H1 (cell line): ENCODE measurements around the gene WDR45. TPM values are rescaled to one million over a fixed set of nuclear protein-coding genes. Genes with fewer than 3 reads are reported as not detected.

Experiments
- CTCF ChIA-PET: fragments of 300-600 bp; sonication (Branson Sonifier 250); formaldehyde crosslinking; loops from one replicate; lab custom pipeline; 2021; ENCODE audit not compliant: partially characterized antibody; lab: Charles Lee
- POLR2A ChIA-PET: fragments of 300-600 bp; sonication (Branson Sonifier 250); formaldehyde crosslinking; loops from one replicate; lab custom pipeline; 2021; ENCODE audit warnings: inconsistent platforms; ENCODE audit not compliant: partially characterized antibody; lab: Charles Lee
- DNase-seq, 2 experiments: peaks; one replicate each; pipeline versions ENCODE4 v3.0.0 to v3.0.0-alpha.2; 2010 to 2022; ENCODE audit warnings: low spot score in 2 of 2, low read depth in 1 of 2, mixed read lengths in 1 of 2
- FAIRE-seq: peaks from 2 replicates; lab custom pipeline; 2011; peaks lifted over from hg19 to GRCh38; lab: Jason Lieb, UNC
- H2AFZ ChIP-seq: 2 replicates; pipeline ENCODE4 v1.8.1; 2012; ENCODE audit warnings: low read length, inconsistent platforms
- H2AK5ac ChIP-seq: 2 replicates; pipeline ENCODE4 v1.6.1; 2013; ENCODE audit warnings: low read depth, low read length
- H2BK120ac ChIP-seq: replicated peaks from 2 replicates; pipeline ENCODE3; 2013; ENCODE audit warnings: low read depth, low read length, inconsistent platforms
- H2BK12ac ChIP-seq: 2 replicates; pipeline ENCODE4 v1.6.1; 2013; ENCODE audit warnings: low read depth, low read length
- H2BK15ac ChIP-seq: 2 replicates; pipeline ENCODE4 v1.6.1; 2013; ENCODE audit warnings: low read length
- H2BK20ac ChIP-seq: 2 replicates; pipeline ENCODE4 v1.6.1; 2013; ENCODE audit warnings: low read length
- H2BK5ac ChIP-seq: 2 replicates; pipeline ENCODE4 v1.6.1; 2013; ENCODE audit warnings: low read depth, low read length
- H3K14ac ChIP-seq: 2 replicates; pipeline ENCODE4 v1.6.1; 2013; ENCODE audit warnings: inconsistent platforms; ENCODE audit not compliant: insufficient read length
- H3K18ac ChIP-seq: 2 replicates; pipeline ENCODE4 v1.6.1; 2013; ENCODE audit warnings: low read length; ENCODE audit errors: extremely low read depth
- H3K23ac ChIP-seq: 2 replicates; pipeline ENCODE4 v1.6.1; 2013; ENCODE audit warnings: inconsistent platforms; ENCODE audit not compliant: insufficient read length
- H3K23me2 ChIP-seq: 2 replicates; pipeline ENCODE4 v1.6.1; 2013; ENCODE audit warnings: low read depth, low read length
- H3K27ac ChIP-seq: 2 replicates; pipeline ENCODE4 v1.6.1; 2011; ENCODE audit warnings: low read depth, low read length, inconsistent platforms
- H3K27me3 ChIP-seq, 4 experiments: replicated peaks in 1 of 4; 1 replicate in 1 of 4; 2 replicates in 3 of 4; pipeline versions ENCODE4 v1.6.1 to v1.8.1; 2011 to 2013; ENCODE audit warnings: low read length in 3 of 4, mild to moderate bottlenecking in 3 of 4, inconsistent platforms in 2 of 4, mixed read lengths in 2 of 4, moderate library complexity in 1 of 4; ENCODE audit not compliant: control insufficient read depth in 3 of 4, insufficient read depth in 3 of 4; ENCODE audit errors: extremely low read depth in 1 of 4
- H3K36me3 ChIP-seq, 4 experiments: 2 replicates each; pipeline versions ENCODE4 v1.6.1 to v1.8.1; 2011 to 2013; ENCODE audit warnings: mild to moderate bottlenecking in 4 of 4, low read length in 3 of 4, moderate library complexity in 2 of 4, control low read depth in 1 of 4, inconsistent platforms in 1 of 4; ENCODE audit not compliant: insufficient read depth in 4 of 4, control insufficient read depth in 2 of 4
- H3K4ac ChIP-seq: replicated peaks from 2 replicates; pipeline ENCODE3; 2013; ENCODE audit warnings: low read length, low read depth, mixed read lengths, inconsistent platforms; ENCODE audit not compliant: insufficient read length
- H3K4me1 ChIP-seq, 4 experiments: replicated peaks in 1 of 4; 1 replicate in 1 of 4; 2 replicates in 3 of 4; pipeline versions ENCODE4 v1.6.1 to v1.8.1; 2011 to 2013; ENCODE audit warnings: low read length in 3 of 4, inconsistent platforms in 2 of 4, mixed read lengths in 1 of 4; ENCODE audit not compliant: insufficient read depth in 4 of 4, control insufficient read depth in 3 of 4
- H3K4me2 ChIP-seq, 2 experiments: 2 replicates each; pipeline versions ENCODE4 v1.6.1 to v1.8.1; 2011 to 2013; ENCODE audit warnings: low read depth in 2 of 2, low read length in 2 of 2, control low read depth in 1 of 2, inconsistent platforms in 1 of 2, mild to moderate bottlenecking in 1 of 2; ENCODE audit not compliant: insufficient read depth in 1 of 2
- H3K4me3 ChIP-seq, 4 experiments: fragments of 200-600, 300-600 bp in 1 of 4; sonication (generic), shearing (Covaris generic), sonication (Bioruptor Twin) in 1 of 4; 2 replicates each; pipeline versions ENCODE4 v1.5.1 to v1.8.1; 2011 to 2016; ENCODE audit warnings: low read length in 4 of 4, low read depth in 3 of 4, control low read depth in 2 of 4, inconsistent platforms in 2 of 4, mild to moderate bottlenecking in 2 of 4, mixed read lengths in 1 of 4, moderate library complexity in 1 of 4; ENCODE audit not compliant: insufficient read depth in 2 of 4; ENCODE audit errors: extremely low read depth in 1 of 4
- H3K56ac ChIP-seq: replicated peaks from 2 replicates; pipeline ENCODE3; 2013; ENCODE audit warnings: low read depth, mild to moderate bottlenecking, mixed read lengths, low read length, inconsistent platforms; ENCODE audit not compliant: insufficient read length
- H3K79me1 ChIP-seq: 2 replicates; pipeline ENCODE4 v1.6.1; 2013; ENCODE audit warnings: low read depth, low read length, control low read depth
- H3K79me2 ChIP-seq, 2 experiments: 2 replicates each; pipeline versions ENCODE4 v1.6.1 to v1.8.1; 2012 to 2013; ENCODE audit warnings: low read length in 2 of 2, mild to moderate bottlenecking in 2 of 2, inconsistent platforms in 1 of 2; ENCODE audit not compliant: insufficient read depth in 2 of 2, control insufficient read depth in 1 of 2
- H3K9ac ChIP-seq, 4 experiments: replicated peaks in 1 of 4; 1 replicate in 1 of 4; 2 replicates in 3 of 4; pipeline versions ENCODE4 v1.6.1 to v1.8.1; 2011 to 2013; ENCODE audit warnings: low read depth in 3 of 4, low read length in 3 of 4, control low read depth in 2 of 4, mild to moderate bottlenecking in 2 of 4, moderate library complexity in 2 of 4, inconsistent platforms in 1 of 4; ENCODE audit errors: extremely low read depth in 1 of 4
- H3K9me3 ChIP-seq, 2 experiments: 2 replicates each; pipeline versions ENCODE4 v1.6.1 to v1.8.1; 2012 to 2013; ENCODE audit warnings: mild to moderate bottlenecking in 2 of 2, moderate library complexity in 2 of 2, control low read depth in 1 of 2, inconsistent platforms in 1 of 2, low read depth in 1 of 2, low read length in 1 of 2, mixed read lengths in 1 of 2; ENCODE audit not compliant: insufficient read depth in 2 of 2
- H4K20me1 ChIP-seq, 2 experiments: replicated peaks in 1 of 2; 2 replicates each; pipeline versions ENCODE3 to v1.8.1; 2011 to 2013; ENCODE audit warnings: inconsistent platforms in 2 of 2, low read length in 2 of 2, mild to moderate bottlenecking in 1 of 2; ENCODE audit not compliant: insufficient read depth in 2 of 2, control insufficient read depth in 1 of 2
- H4K5ac ChIP-seq: 2 replicates; pipeline ENCODE4 v1.6.1; 2013; ENCODE audit warnings: low read length, low read depth, mixed read lengths, inconsistent platforms; ENCODE audit not compliant: insufficient read length
- H4K8ac ChIP-seq: 2 replicates; pipeline ENCODE4 v1.8.0; 2013; ENCODE audit warnings: mild to moderate bottlenecking, moderate library complexity, low read length, inconsistent platforms; ENCODE audit not compliant: insufficient read depth; ENCODE audit errors: extremely low read depth
- H4K91ac ChIP-seq: replicated peaks from 2 replicates; pipeline ENCODE3; 2013; ENCODE audit warnings: low read length, mixed read lengths, inconsistent platforms; ENCODE audit not compliant: insufficient read length
- CEBPB ChIP-seq: IDR thresholded peaks from 2 replicates; pipeline ENCODE4 v1.6.1; 2012; ENCODE audit warnings: low read depth, low read length
- POU5F1 ChIP-seq: IDR thresholded peaks from 2 replicates; pipeline ENCODE4 v1.6.1; 2011; ENCODE audit warnings: low read depth, mild to moderate bottlenecking, low read length, moderate library complexity
- SIX5 ChIP-seq: IDR thresholded peaks from 2 replicates; pipeline ENCODE4 v1.6.1; 2011; ENCODE audit warnings: mild to moderate bottlenecking, low read depth, low read length
- SP2 ChIP-seq: IDR thresholded peaks from 2 replicates; pipeline ENCODE4 v1.6.1; 2012; ENCODE audit warnings: mild to moderate bottlenecking, low read length, inconsistent platforms
- TAF1 ChIP-seq: IDR thresholded peaks from 2 replicates; pipeline ENCODE4 v1.6.1; 2011; ENCODE audit warnings: mild to moderate bottlenecking, low read depth, low read length
- ZNF274 ChIP-seq: IDR thresholded peaks from 2 replicates; pipeline ENCODE4 v1.7.0; 2012; ENCODE audit warnings: low read length, borderline replicate concordance; ENCODE audit errors: extremely low read depth
- WGBS, 2 experiments: shearing (Covaris generic) in 1 of 2; methylation state at CpG; one replicate each; pipeline versions ENCODE4 v1.1.6 to v1.1.7; 2013 to 2015; ENCODE audit warnings: low lambda C conversion rate in 2 of 2, mixed read lengths in 2 of 2, inconsistent platforms in 1 of 2, low coverage in 1 of 2, missing lambda C conversion rate in 1 of 2; ENCODE audit not compliant: insufficient replicate concordance in 2 of 2, insufficient coverage in 1 of 2, insufficient read length in 1 of 2; ENCODE audit errors: extremely low coverage in 1 of 2, missing lambda C conversion rate in 1 of 2; 5-methylcytosine and 5-hydroxymethylcytosine counted together
- polyA plus RNA-seq, 7 experiments: library from polyadenylated mRNA; depleted of rRNA in 3 of 7; stranded (reverse) in 5 of 7; unstranded in 2 of 7; fragments of >200 nt in 5 of 7; fragments of 200-250 nt in 2 of 7; gene quantifications; 1 replicate in 5 of 7; 2 replicates in 1 of 7; 4 replicates in 1 of 7; pipeline versions ENCODE4 v1.2.1 to v1.2.3, GENCODE V29; 2011 to 2013; ENCODE audit warnings: missing spikeins in 2 of 7, mixed read lengths in 2 of 7
- total RNA-seq: library from RNA; stranded (reverse); fragmentation: NEBNext Ultra II Directional; extraction: Animal tissue kit (Norgen Biotek cat#: 25700); gene quantifications from 2 replicates; pipeline ENCODE4 v1.2.1, GENCODE V29; 2021

Gene WDR45
- total and polyA plus RNA-seq, 2 of the 8 experiments (the other 6 are each of a cell fraction or from before 2014, with no cell fraction given) = 27.9 to 49.7 TPM

- no peaks in the 10 kb centered on the region for H3K9me3 ChIP-seq
- no peak overlapping the region for H3K4ac ChIP-seq
- no peak overlapping the region for H2AK5ac ChIP-seq
- H3K79me2 ChIP-seq = no peaks in the 10 kb centered on the region
- no peak overlapping the region for H2BK20ac ChIP-seq
- H3K4me3 ChIP-seq = no peak overlapping the region
- peaks cover 0 to 2% of the 10 kb centered on the region in 2 experiments for H4K20me1 ChIP-seq
- H2BK120ac ChIP-seq = no peak overlapping the region
- DNase-seq (no peak), FAIRE-seq (no peak)
- POLR2A ChIA-PET = interaction anchor here (0.9 to 2.0 kb wide), 9 partner anchors 10 to 115 kb away, joined by 3 to 11 read pairs (median 3); partner anchors contain the start of gene KCND1
- H3K23me2 ChIP-seq = no peaks in the 10 kb centered on the region
- H3K9ac ChIP-seq = no peak overlapping the region
- TF ChIP-seq SP2 (no peak), ZNF274 (no peak), CEBPB (no peak), TAF1 (no peak), POU5F1 (no peak), SIX5 (no peak)
- no peak overlapping the region for H2BK15ac ChIP-seq
- H3K23ac ChIP-seq = no peak overlapping the region
- no peak overlapping the region; the same call in 1 of the 2 replicates for H3K27ac ChIP-seq
- H4K8ac ChIP-seq = no peak overlapping the region
- no peak overlapping the region for H3K56ac ChIP-seq
- H4K91ac ChIP-seq = no peak overlapping the region
- H2AFZ ChIP-seq = no peak overlapping the region
- no peaks in the 10 kb centered on the region for H3K27me3 ChIP-seq
- H3K18ac ChIP-seq = no peak overlapping the region
- H3K14ac ChIP-seq = no peak overlapping the region
- H4K5ac ChIP-seq = no peak overlapping the region
- no peaks in the 10 kb centered on the region for H3K79me1 ChIP-seq
- H2BK12ac ChIP-seq = no peak overlapping the region
- CTCF ChIA-PET = no interaction called here
- WGBS, 2 experiments = 73% methylated on average over 2 of the region's 6 CpGs; no CpG with 5 or more reads in 1 of the 2 experiments
- peaks cover 10 to 52% (median 36%) of the 10 kb centered on the region in 4 experiments; a peak in 7 of 8 replicates for H3K36me3 ChIP-seq
- H3K4me1 ChIP-seq = peaks cover 0 to 6% (median 2%) of the 10 kb centered on the region in 4 experiments; a peak in 2 of 7 replicates
- no peak overlapping the region; a peak in 1 of 4 replicates for H3K4me2 ChIP-seq
- no peak overlapping the region for H2BK5ac ChIP-seq
Observed at GRCh38 chrX:49030283-49030682, 49.4 kb downstream of the WDR45 start.
